Ovary (tissue), 9 donors: ENCODE results near the gene ALKBH3. TPM values are rescaled to one million over a fixed set of nuclear protein-coding genes. Genes with fewer than 3 reads are reported as not detected.

Experiments
- DNase-seq, 5 donors: peaks; one replicate each; pipeline ENCODE4 v3.0.0-alpha.2; 2019 to 2020
- H3K27ac ChIP-seq, 2 donors: fragments of 200-600 bp; one replicate each; pipeline versions ENCODE4 v1.5.1 to v1.8.0; 2019 to 2022
- H3K27me3 ChIP-seq: fragments of 200-600 bp; one replicate; pipeline ENCODE4 v1.8.0; 2022
- H3K36me3 ChIP-seq: fragments of 200-600 bp; sonication (generic); one replicate; pipeline ENCODE4 v1.5.1; 2019
- H3K4me1 ChIP-seq: one replicate; pipeline ENCODE4 v1.8.1; 2013; ENCODE audit warnings: mild to moderate bottlenecking, moderate library complexity; ENCODE audit not compliant: insufficient read depth
- H3K4me3 ChIP-seq: fragments of 200-600 bp; sonication (generic); one replicate; pipeline ENCODE4 v1.5.1; 2017
- H3K9me3 ChIP-seq, 2 donors: fragments of 200-600 bp in 1 of 2; sonication (generic) in 1 of 2; one replicate each; pipeline versions ENCODE4 v1.5.1 to v1.8.1; 2013 to 2019; ENCODE audit warnings: mild to moderate bottlenecking in 1 of 2, moderate library complexity in 1 of 2
- CTCF ChIP-seq, 3 donors: fragments of 450-650 bp in 2 of 3; fragments of 200-600 bp in 1 of 3; IDR thresholded peaks; one replicate each; pipeline versions ENCODE4 v1.5.1 to v1.8.0; 2016 to 2022; ENCODE audit warnings: antibody characterized with exemption in 3 of 3, mild to moderate bottlenecking in 1 of 3
- EP300 ChIP-seq: sonication (generic); formaldehyde crosslinking; IDR thresholded peaks from one replicate; pipeline ENCODE4 v1.6.1; 2017; ENCODE audit warnings: antibody characterized with exemption
- POLR2A ChIP-seq: fragments of 450-650 bp; IDR thresholded peaks from one replicate; pipeline ENCODE4 v1.6.1; 2017; ENCODE audit warnings: antibody characterized with exemption, mild to moderate bottlenecking, moderate library complexity
- WGBS, 3 donors: extraction: QIAGEN DNeasy Blood & Tissue Kit in 1 of 3; methylation state at CpG; one replicate each; pipeline versions ENCODE4 v1.1.5 to v1.1.7; 2013 to 2017; 5-methylcytosine and 5-hydroxymethylcytosine counted together
- intact Hi-C, 4 donors: fragments of 100-400 bp; cut with DNase I; formaldehyde crosslinking; loops; one replicate each; pipeline versions ENCODE4 v1.11.0 to v1.15.1; 2022 to 2023
- polyA plus RNA-seq, 2 donors: library from polyadenylated mRNA; stranded (reverse); fragments of 200-250 nt in 1 of 2; fragments of 350-450 nt in 1 of 2; fragmentation: Illumina TruSeq in 1 of 2; extraction: RNeasy Lipid Tissue Mini Kit (QIAGEN cat#74804) in 1 of 2; gene quantifications; one replicate each; pipeline ENCODE4 v1.2.3, GENCODE V29; 2013 to 2014
- total RNA-seq, 7 donors: library from RNA; depleted of rRNA in 2 of 7; stranded (reverse); fragments of >200 nt in 2 of 7; fragmentation: NEBNext Ultra II Directional in 3 of 7; extraction: Animal tissue kit (Norgen Biotek cat#: 25700) in 3 of 7; gene quantifications; one replicate each; pipeline versions ENCODE4 v1.1.0 to v1.2.4, GENCODE V29; 2016 to 2023
- donor health status: DM: no; HTN: no; CAD: no; lungs with moderate emphysema.
- donor health status: DM: no; HTN: no; CAD: no.
- donor health status: Bipolar disorder and iron deficiency.
- donor health status: DM: yes; HTN: yes; CAD: no.
- donor health status: DM: no; HTN: no; CAD: no.
- donor health status: DM: yes; HTN: yes; CAD: no.

Gene ALKBH3
- total and polyA plus RNA-seq, 9 donors: 25.4 to 53.5 (median 32.2) TPM

GRCh38 chr11:43955381-43956118, 74.9 kb downstream of the ALKBH3 start:
- 72 to 76% (median 72%) methylated on average over 5 of the region's 5 CpGs for WGBS, 3 donors

GRCh38 chr11:43957571-43957970, 76.9 kb downstream of the ALKBH3 start:
- TF ChIP-seq POLR2A (no peak), EP300 (no peak), CTCF (IDR thresholded peaks at IDR 0.05) (no peak)
- Histone ChIP-seq H3K27ac (no peak overlapping the region), H3K36me3 (no peaks in the 10 kb centered on the region), H3K4me1 (no peaks in the 10 kb centered on the region), H3K27me3 (no peaks in the 10 kb centered on the region), H3K4me3 (no peak overlapping the region), H3K9me3 (no peaks in the 10 kb centered on the region)
- no peak for DNase-seq
- 93 to 97% (median 94%) methylated on average over 4 of the region's 4 CpGs for WGBS, 3 donors
- intact Hi-C loops: no loop called here

More at GRCh38 chr11:43955381-43956118, 74.9 kb downstream of the ALKBH3 start:
- H3K4me3 ChIP-seq: no peak overlapping the region
- H3K36me3 ChIP-seq: no peaks in the 10 kb centered on the region
- no peak for TF ChIP-seq EP300
- TF ChIP-seq POLR2A: no peak
- no peak for TF ChIP-seq CTCF (IDR thresholded peaks at IDR 0.05)
- DNase-seq: no peak
- no peaks in the 10 kb centered on the region for H3K27me3 ChIP-seq
- no peak overlapping the region for H3K27ac ChIP-seq
- H3K4me1 ChIP-seq: no peaks in the 10 kb centered on the region
- intact Hi-C loops: no loop called here
- no peaks in the 10 kb centered on the region for H3K9me3 ChIP-seq

- no peaks in the 10 kb centered on the region for H3K9me3 ChIP-seq
- TF ChIP-seq CTCF (IDR thresholded peaks at IDR 0.05) (no peak), EP300 (no peak), POLR2A (no peak)
- intact Hi-C loops: no loop called here
- no peaks in the 10 kb centered on the region for H3K4me1 ChIP-seq
- H3K27me3 ChIP-seq: no peaks in the 10 kb centered on the region
- 74 to 85% (median 83%) methylated on average over 6 of the region's 6 CpGs for WGBS, 3 donors
- no peak overlapping the region for H3K27ac ChIP-seq
- no peak for DNase-seq
- no peaks in the 10 kb centered on the region for H3K36me3 ChIP-seq
- no peak overlapping the region for H3K4me3 ChIP-seq
These were observed 78.8 kb downstream of the ALKBH3 start for GRCh38 chr11:43959321-43959995.

- no peaks in the 10 kb centered on the region for H3K27me3 ChIP-seq
- no peak overlapping the region for H3K27ac ChIP-seq
- TF ChIP-seq CTCF (IDR thresholded peaks at IDR 0.05): no peak
- no peak for TF ChIP-seq EP300
- TF ChIP-seq POLR2A: no peak
- H3K36me3 ChIP-seq: no peaks in the 10 kb centered on the region
- H3K4me3 ChIP-seq: no peak overlapping the region
- no peaks in the 10 kb centered on the region for H3K4me1 ChIP-seq
- 23 to 31% (median 30%) methylated on average over 12 to 13 of the region's 13 CpGs for WGBS, 3 donors
- no peaks in the 10 kb centered on the region for H3K9me3 ChIP-seq
- intact Hi-C loops: no loop called here
- no peak for DNase-seq
These were observed 82.0 kb downstream of the ALKBH3 start for GRCh38 chr11:43962383-43963278.
